HL-60 (cell line): ENCODE results near the gene SPEN.

Source experiments
- CTCF ChIP-seq: IDR thresholded peaks from one replicate; pipeline ENCODE4 v1.5.1; 2011; ENCODE audit warnings: low read length, control low read depth, inconsistent platforms; ENCODE audit not compliant: insufficient read depth
- POLR2AphosphoS5 ChIP-seq: IDR thresholded peaks from 2 replicates; pipeline ENCODE4 v1.6.1; 2012; ENCODE audit warnings: low read depth
- REST ChIP-seq: IDR thresholded peaks from 2 replicates; pipeline ENCODE4 v1.6.1; 2012; ENCODE audit warnings: low read depth; ENCODE audit not compliant: insufficient replicate concordance

DNA sequence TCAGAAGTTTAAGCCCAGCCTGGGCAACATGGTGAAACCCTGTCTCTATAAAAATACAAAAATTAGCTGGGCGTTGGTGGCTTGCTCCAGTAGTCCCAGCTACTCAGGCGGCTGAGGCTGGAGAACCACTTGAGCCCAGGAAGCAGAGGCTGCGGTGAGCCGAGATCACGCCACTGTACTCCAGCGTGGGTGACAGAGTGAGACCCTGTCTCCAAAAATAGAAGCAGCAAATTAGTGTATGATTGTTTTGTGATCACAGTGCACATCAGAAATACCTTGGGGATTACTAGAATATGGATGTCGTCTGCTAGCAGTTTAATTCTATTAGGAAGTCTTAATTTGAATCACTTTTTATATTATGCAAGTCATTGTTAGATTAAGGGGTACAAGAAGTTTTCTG is 69.4 kb downstream of the SPEN start:
- TF ChIP-seq CTCF = no peak
- no peak for TF ChIP-seq POLR2AphosphoS5
- no peak for TF ChIP-seq REST
